H1 (cell line): ENCODE measurements around the gene RPS25. TPM values are rescaled to one million over a fixed set of nuclear protein-coding genes. Genes with fewer than 3 reads are reported as not detected.

Source experiments
- CTCF ChIA-PET: fragments of 300-600 bp; sonication (Branson Sonifier 250); formaldehyde crosslinking; loops from one replicate; lab custom pipeline; 2021; ENCODE audit not compliant: partially characterized antibody; lab: Charles Lee
- POLR2A ChIA-PET: fragments of 300-600 bp; sonication (Branson Sonifier 250); formaldehyde crosslinking; loops from one replicate; lab custom pipeline; 2021; ENCODE audit warnings: inconsistent platforms; ENCODE audit not compliant: partially characterized antibody; lab: Charles Lee
- DNase-seq, 2 experiments: peaks; one replicate each; pipeline versions ENCODE4 v3.0.0 to v3.0.0-alpha.2; 2010 to 2022; ENCODE audit warnings: low spot score in 2 of 2, low read depth in 1 of 2, mixed read lengths in 1 of 2
- FAIRE-seq: peaks from 2 replicates; lab custom pipeline; 2011; peaks lifted over from hg19 to GRCh38; lab: Jason Lieb, UNC
- H2AFZ ChIP-seq: 2 replicates; pipeline ENCODE4 v1.8.1; 2012; ENCODE audit warnings: low read length, inconsistent platforms
- H2AK5ac ChIP-seq: 2 replicates; pipeline ENCODE4 v1.6.1; 2013; ENCODE audit warnings: low read depth, low read length
- H2BK120ac ChIP-seq: replicated peaks from 2 replicates; pipeline ENCODE3; 2013; ENCODE audit warnings: low read depth, low read length, inconsistent platforms
- H2BK12ac ChIP-seq: 2 replicates; pipeline ENCODE4 v1.6.1; 2013; ENCODE audit warnings: low read depth, low read length
- H2BK15ac ChIP-seq: 2 replicates; pipeline ENCODE4 v1.6.1; 2013; ENCODE audit warnings: low read length
- H2BK20ac ChIP-seq: 2 replicates; pipeline ENCODE4 v1.6.1; 2013; ENCODE audit warnings: low read length
- H2BK5ac ChIP-seq: 2 replicates; pipeline ENCODE4 v1.6.1; 2013; ENCODE audit warnings: low read depth, low read length
- H3K14ac ChIP-seq: 2 replicates; pipeline ENCODE4 v1.6.1; 2013; ENCODE audit warnings: inconsistent platforms; ENCODE audit not compliant: insufficient read length
- H3K18ac ChIP-seq: 2 replicates; pipeline ENCODE4 v1.6.1; 2013; ENCODE audit warnings: low read length; ENCODE audit errors: extremely low read depth
- H3K23ac ChIP-seq: 2 replicates; pipeline ENCODE4 v1.6.1; 2013; ENCODE audit warnings: inconsistent platforms; ENCODE audit not compliant: insufficient read length
- H3K23me2 ChIP-seq: 2 replicates; pipeline ENCODE4 v1.6.1; 2013; ENCODE audit warnings: low read depth, low read length
- H3K27ac ChIP-seq: 2 replicates; pipeline ENCODE4 v1.6.1; 2011; ENCODE audit warnings: low read depth, low read length, inconsistent platforms
- H3K27me3 ChIP-seq, 4 experiments: replicated peaks in 1 of 4; 1 replicate in 1 of 4; 2 replicates in 3 of 4; pipeline versions ENCODE4 v1.6.1 to v1.8.1; 2011 to 2013; ENCODE audit warnings: low read length in 3 of 4, mild to moderate bottlenecking in 3 of 4, inconsistent platforms in 2 of 4, mixed read lengths in 2 of 4, moderate library complexity in 1 of 4; ENCODE audit not compliant: control insufficient read depth in 3 of 4, insufficient read depth in 3 of 4; ENCODE audit errors: extremely low read depth in 1 of 4
- H3K36me3 ChIP-seq, 4 experiments: 2 replicates each; pipeline versions ENCODE4 v1.6.1 to v1.8.1; 2011 to 2013; ENCODE audit warnings: mild to moderate bottlenecking in 4 of 4, low read length in 3 of 4, moderate library complexity in 2 of 4, control low read depth in 1 of 4, inconsistent platforms in 1 of 4; ENCODE audit not compliant: insufficient read depth in 4 of 4, control insufficient read depth in 2 of 4
- H3K4ac ChIP-seq: replicated peaks from 2 replicates; pipeline ENCODE3; 2013; ENCODE audit warnings: low read length, low read depth, mixed read lengths, inconsistent platforms; ENCODE audit not compliant: insufficient read length
- H3K4me1 ChIP-seq, 4 experiments: replicated peaks in 1 of 4; 1 replicate in 1 of 4; 2 replicates in 3 of 4; pipeline versions ENCODE4 v1.6.1 to v1.8.1; 2011 to 2013; ENCODE audit warnings: low read length in 3 of 4, inconsistent platforms in 2 of 4, mixed read lengths in 1 of 4; ENCODE audit not compliant: insufficient read depth in 4 of 4, control insufficient read depth in 3 of 4
- H3K4me2 ChIP-seq, 2 experiments: 2 replicates each; pipeline versions ENCODE4 v1.6.1 to v1.8.1; 2011 to 2013; ENCODE audit warnings: low read depth in 2 of 2, low read length in 2 of 2, control low read depth in 1 of 2, inconsistent platforms in 1 of 2, mild to moderate bottlenecking in 1 of 2; ENCODE audit not compliant: insufficient read depth in 1 of 2
- H3K4me3 ChIP-seq, 4 experiments: fragments of 200-600, 300-600 bp in 1 of 4; sonication (generic), shearing (Covaris generic), sonication (Bioruptor Twin) in 1 of 4; 2 replicates each; pipeline versions ENCODE4 v1.5.1 to v1.8.1; 2011 to 2016; ENCODE audit warnings: low read length in 4 of 4, low read depth in 3 of 4, control low read depth in 2 of 4, inconsistent platforms in 2 of 4, mild to moderate bottlenecking in 2 of 4, mixed read lengths in 1 of 4, moderate library complexity in 1 of 4; ENCODE audit not compliant: insufficient read depth in 2 of 4; ENCODE audit errors: extremely low read depth in 1 of 4
- H3K56ac ChIP-seq: replicated peaks from 2 replicates; pipeline ENCODE3; 2013; ENCODE audit warnings: low read depth, mild to moderate bottlenecking, mixed read lengths, low read length, inconsistent platforms; ENCODE audit not compliant: insufficient read length
- H3K79me1 ChIP-seq: 2 replicates; pipeline ENCODE4 v1.6.1; 2013; ENCODE audit warnings: low read depth, low read length, control low read depth
- H3K79me2 ChIP-seq, 2 experiments: 2 replicates each; pipeline versions ENCODE4 v1.6.1 to v1.8.1; 2012 to 2013; ENCODE audit warnings: low read length in 2 of 2, mild to moderate bottlenecking in 2 of 2, inconsistent platforms in 1 of 2; ENCODE audit not compliant: insufficient read depth in 2 of 2, control insufficient read depth in 1 of 2
- H3K9ac ChIP-seq, 4 experiments: replicated peaks in 1 of 4; 1 replicate in 1 of 4; 2 replicates in 3 of 4; pipeline versions ENCODE4 v1.6.1 to v1.8.1; 2011 to 2013; ENCODE audit warnings: low read depth in 3 of 4, low read length in 3 of 4, control low read depth in 2 of 4, mild to moderate bottlenecking in 2 of 4, moderate library complexity in 2 of 4, inconsistent platforms in 1 of 4; ENCODE audit errors: extremely low read depth in 1 of 4
- H3K9me3 ChIP-seq, 2 experiments: 2 replicates each; pipeline versions ENCODE4 v1.6.1 to v1.8.1; 2012 to 2013; ENCODE audit warnings: mild to moderate bottlenecking in 2 of 2, moderate library complexity in 2 of 2, control low read depth in 1 of 2, inconsistent platforms in 1 of 2, low read depth in 1 of 2, low read length in 1 of 2, mixed read lengths in 1 of 2; ENCODE audit not compliant: insufficient read depth in 2 of 2
- H4K20me1 ChIP-seq, 2 experiments: replicated peaks in 1 of 2; 2 replicates each; pipeline versions ENCODE3 to v1.8.1; 2011 to 2013; ENCODE audit warnings: inconsistent platforms in 2 of 2, low read length in 2 of 2, mild to moderate bottlenecking in 1 of 2; ENCODE audit not compliant: insufficient read depth in 2 of 2, control insufficient read depth in 1 of 2
- H4K5ac ChIP-seq: 2 replicates; pipeline ENCODE4 v1.6.1; 2013; ENCODE audit warnings: low read length, low read depth, mixed read lengths, inconsistent platforms; ENCODE audit not compliant: insufficient read length
- H4K8ac ChIP-seq: 2 replicates; pipeline ENCODE4 v1.8.0; 2013; ENCODE audit warnings: mild to moderate bottlenecking, moderate library complexity, low read length, inconsistent platforms; ENCODE audit not compliant: insufficient read depth; ENCODE audit errors: extremely low read depth
- H4K91ac ChIP-seq: replicated peaks from 2 replicates; pipeline ENCODE3; 2013; ENCODE audit warnings: low read length, mixed read lengths, inconsistent platforms; ENCODE audit not compliant: insufficient read length
- CHD1 ChIP-seq: IDR thresholded peaks from 2 replicates; pipeline ENCODE4 v1.6.1; 2012; ENCODE audit warnings: low read depth, low read length, improper control_type of control experiment
- PHF8 ChIP-seq: fragments of 200-600 bp; sonication (generic); conservative IDR thresholded peaks from 2 replicates; pipeline ENCODE4 v1.7.1; 2012; ENCODE audit warnings: low read depth, mild to moderate bottlenecking, inconsistent platforms, low read length, moderate library complexity
- RFX5 ChIP-seq: IDR thresholded peaks from 2 replicates; pipeline ENCODE4 v1.6.1; 2011; ENCODE audit warnings: low read depth, low read length, improper control_type of control experiment, borderline replicate concordance
- RNF2 ChIP-seq: fragments of 200-900, 300-1000 bp; sonication (generic); IDR thresholded peaks from 2 replicates; pipeline ENCODE4 v1.7.1; 2016; ENCODE audit warnings: borderline replicate concordance, low read depth, mild to moderate bottlenecking, antibody characterized with exemption, low read length; ENCODE audit not compliant: poor library complexity, severe bottlenecking; ENCODE audit errors: missing control alignments
- TAF7 ChIP-seq: optimal IDR thresholded peaks from 2 replicates; pipeline ENCODE3; 2011; ENCODE audit warnings: low read depth, mild to moderate bottlenecking, inconsistent platforms, low read length, moderate library complexity, borderline replicate concordance
- WGBS, 2 experiments: shearing (Covaris generic) in 1 of 2; methylation state at CpG; one replicate each; pipeline versions ENCODE4 v1.1.6 to v1.1.7; 2013 to 2015; ENCODE audit warnings: low lambda C conversion rate in 2 of 2, mixed read lengths in 2 of 2, inconsistent platforms in 1 of 2, low coverage in 1 of 2, missing lambda C conversion rate in 1 of 2; ENCODE audit not compliant: insufficient replicate concordance in 2 of 2, insufficient coverage in 1 of 2, insufficient read length in 1 of 2; ENCODE audit errors: extremely low coverage in 1 of 2, missing lambda C conversion rate in 1 of 2; 5-methylcytosine and 5-hydroxymethylcytosine counted together
- polyA plus RNA-seq, 7 experiments: library from polyadenylated mRNA; depleted of rRNA in 3 of 7; stranded (reverse) in 5 of 7; unstranded in 2 of 7; fragments of >200 nt in 5 of 7; fragments of 200-250 nt in 2 of 7; gene quantifications; 1 replicate in 5 of 7; 2 replicates in 1 of 7; 4 replicates in 1 of 7; pipeline versions ENCODE4 v1.2.1 to v1.2.3, GENCODE V29; 2011 to 2013; ENCODE audit warnings: missing spikeins in 2 of 7, mixed read lengths in 2 of 7
- total RNA-seq: library from RNA; stranded (reverse); fragmentation: NEBNext Ultra II Directional; extraction: Animal tissue kit (Norgen Biotek cat#: 25700); gene quantifications from 2 replicates; pipeline ENCODE4 v1.2.1, GENCODE V29; 2021

Gene RPS25
- total and polyA plus RNA-seq, 2 of the 8 experiments (the other 6 are each of a cell fraction or from before 2014, with no cell fraction given), result 1,525 to 1,643 TPM

DNA sequence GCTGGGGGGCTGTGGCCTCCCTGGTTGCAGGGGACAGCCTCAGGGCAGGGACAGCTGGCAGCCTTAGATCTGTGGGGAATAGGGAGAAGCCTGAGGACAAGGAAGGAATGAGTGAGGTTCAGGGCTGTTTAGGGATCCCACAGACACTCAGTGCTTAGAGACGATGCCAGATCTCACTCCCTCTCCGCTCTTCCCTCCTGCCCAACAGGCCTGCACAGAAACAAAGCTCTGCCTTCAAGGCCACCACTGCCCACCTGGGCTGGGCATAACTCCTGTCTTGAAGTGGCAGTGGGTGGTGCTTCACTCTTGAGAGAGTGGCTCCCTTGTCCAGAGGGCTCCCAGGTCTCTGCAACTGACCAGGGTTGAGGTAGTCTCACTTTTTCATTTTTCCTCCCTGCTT is 33.3 kb downstream of the RPS25 start:
- Histone ChIP-seq H3K9me3 (no peaks in the 10 kb centered on the region), H3K36me3 (no peaks in the 10 kb centered on the region), H3K56ac (no peak overlapping the region), H2BK12ac (no peak overlapping the region), H3K23ac (no peak overlapping the region), H2BK20ac (no peak overlapping the region), H2BK120ac (no peak overlapping the region), H3K79me1 (no peaks in the 10 kb centered on the region), H4K91ac (no peak overlapping the region), H3K18ac (no peak overlapping the region), H3K23me2 (no peaks in the 10 kb centered on the region), H4K20me1 (no peaks in the 10 kb centered on the region), H3K4me2 (no peak overlapping the region), H4K5ac (no peak overlapping the region), H4K8ac (no peak overlapping the region), H3K4ac (no peak overlapping the region), H3K27ac (no peak overlapping the region), H2BK5ac (no peak overlapping the region), H3K27me3 (peaks cover 0 to 5% (median 0%) of the 10 kb centered on the region in 4 experiments; a peak in 1 of 7 replicates), H3K79me2 (no peaks in the 10 kb centered on the region), H3K4me1 (peaks cover 0 to 9% (median 5%) of the 10 kb centered on the region in 4 experiments; a peak in 5 of 7 replicates), H3K4me3 (no peak overlapping the region), H3K9ac (no peak overlapping the region), H2AFZ (no peak overlapping the region), H2BK15ac (no peak overlapping the region), H2AK5ac (no peak overlapping the region), H3K14ac (no peak overlapping the region)
- no peak for FAIRE-seq
- WGBS, 2 experiments, result 95% methylated on average over 2 of the region's 2 CpGs; no CpG with 5 or more reads in 1 of the 2 experiments
- ChIA-PET POLR2A (interaction anchor here (0.6 to 2.2 kb wide), 7 partner anchors 10 to 150 kb away, joined by 3 to 13 read pairs (median 4); partner anchors contain the start of gene CENATAC), CTCF (interaction anchor here (0.8 to 1.2 kb wide), 2 partner anchors 10 to 28 kb away, joined by 3 to 5 read pairs; no protein-coding TSS in a partner anchor)
- TF ChIP-seq TAF7 (no peak), RNF2 (no peak), PHF8 (no peak), CHD1 (no peak), RFX5 (no peak)
- DNase-seq, result no peak
